Dendritic cell treated with granulocyte-macrophage colony-stimulating factor and Interleukin-4, amounts not matched to agents 40 ng/mL and 50 ng/mL, for 4 days (primary cell): ENCODE measurements around the gene PSMD4.
A peak's percentile ranks its signal among the peaks of the same experiment; 100 is the strongest.

Source experiments
- H3K27ac Mint-ChIP-seq: one replicate; pipeline ENCODE4 v1.8.0; 2022; ENCODE audit warnings: mild to moderate bottlenecking, mixed read lengths
- H3K27me3 Mint-ChIP-seq: one replicate; pipeline ENCODE4 v1.8.0; 2022; ENCODE audit warnings: mild to moderate bottlenecking, mixed read lengths
- H3K36me3 Mint-ChIP-seq: one replicate; pipeline ENCODE4 v1.8.0; 2022; ENCODE audit warnings: low read depth, mixed read lengths
- H3K4me1 Mint-ChIP-seq: one replicate; pipeline ENCODE4 v1.8.0; 2022; ENCODE audit warnings: low read depth, mixed read lengths
- H3K4me3 Mint-ChIP-seq: one replicate; pipeline ENCODE4 v1.8.0; 2022; ENCODE audit warnings: mild to moderate bottlenecking, moderate library complexity, mixed read lengths
- H3K9me3 Mint-ChIP-seq: one replicate; pipeline ENCODE4 v1.8.0; 2022; ENCODE audit warnings: mixed read lengths
- intact Hi-C: fragments of 100-400 bp; cut with micrococcal nuclease; formaldehyde crosslinking; loops from one replicate; pipeline ENCODE4 v1.15.0; 2022

The PSMD4 gene

DNA sequence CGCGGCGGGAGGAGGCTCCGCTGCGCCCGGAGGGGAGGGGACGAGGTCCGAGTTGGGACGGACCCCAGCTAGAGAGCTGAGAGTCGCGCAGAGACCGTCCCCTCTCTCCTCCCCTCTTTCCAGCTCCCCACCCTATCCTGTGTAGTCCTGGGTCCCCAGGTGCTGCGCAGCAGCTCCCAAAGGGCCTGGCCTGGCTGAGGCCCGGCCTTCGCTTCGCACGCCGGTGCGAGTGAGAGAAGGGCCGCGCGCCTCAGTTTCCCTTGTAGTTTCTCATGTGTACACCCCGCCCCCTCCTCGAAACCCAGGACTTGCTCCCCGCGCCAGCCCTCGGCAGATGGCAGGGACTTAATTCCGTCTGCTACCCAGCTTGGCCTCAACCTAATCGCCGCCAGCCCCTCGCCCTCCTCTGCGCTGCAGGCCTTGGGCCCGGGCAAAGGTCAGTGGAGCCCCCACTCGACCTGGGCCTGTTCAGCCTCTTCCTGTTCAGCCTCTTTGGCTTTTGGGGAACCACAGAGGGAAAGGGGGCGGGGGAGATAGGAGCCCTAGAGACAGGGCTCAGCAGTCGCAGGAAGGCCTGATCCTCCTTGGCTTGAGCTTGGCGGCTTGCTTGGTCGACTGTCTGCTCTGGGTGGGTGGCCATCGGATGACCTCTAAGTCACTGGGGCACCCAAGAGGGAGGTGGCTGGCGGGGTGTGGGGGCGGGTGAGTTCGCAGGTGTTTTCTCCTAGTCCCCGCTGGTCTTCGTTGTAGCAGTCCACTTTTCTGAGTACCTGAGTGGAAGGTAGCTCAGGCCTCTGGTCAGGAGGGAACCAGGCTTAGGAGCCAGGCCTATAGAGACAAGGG, 28.6 kb downstream of the PSMD4 start:
- H3K9me3 Mint-ChIP-seq = no peaks in the 10 kb centered on the region
- H3K36me3 Mint-ChIP-seq = peaks cover 62% of the 10 kb centered on the region
- H3K27me3 Mint-ChIP-seq = no peaks in the 10 kb centered on the region
- peak overlapping the region; percentile 96 for H3K27ac Mint-ChIP-seq
- H3K4me3 Mint-ChIP-seq = peak overlapping the region; percentile 97
- intact Hi-C loops = loop anchor here (2.0 kb wide), 1 partner anchor 44 kb away; the partner anchor contains the start of gene PI4KB
- H3K4me1 Mint-ChIP-seq = peaks cover 30% of the 10 kb centered on the region

DNA sequence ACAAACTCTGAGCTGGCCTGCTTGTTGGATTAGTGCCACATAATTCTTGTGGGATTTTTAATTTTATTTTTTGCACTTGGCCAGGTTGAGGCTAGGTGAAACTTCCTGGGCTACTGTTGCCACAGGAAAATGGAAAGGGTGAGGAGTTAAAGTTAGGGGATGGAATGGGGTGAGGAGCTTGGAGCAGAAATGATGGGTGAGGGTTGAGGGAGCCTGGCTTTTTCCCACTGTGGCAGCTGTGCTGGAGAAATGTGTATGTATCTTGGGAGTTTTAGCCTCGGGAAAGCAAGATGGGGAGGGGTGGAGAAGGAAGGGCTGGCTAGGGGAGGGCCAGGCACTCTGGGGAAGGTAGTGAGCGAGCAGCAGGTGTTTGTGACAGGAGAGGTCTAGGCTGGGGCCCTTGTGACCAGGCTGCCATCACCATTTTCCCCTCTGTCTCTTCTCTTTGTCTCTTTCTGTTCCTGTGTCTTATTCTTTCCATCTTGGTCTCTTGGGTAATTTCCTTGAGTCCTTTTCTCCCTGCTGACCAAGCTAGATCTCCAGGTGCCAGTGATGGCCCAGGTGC, 29.6 kb downstream of the PSMD4 start:
- no peaks in the 10 kb centered on the region for H3K9me3 Mint-ChIP-seq
- no peaks in the 10 kb centered on the region for H3K27me3 Mint-ChIP-seq
- intact Hi-C loops = no loop called here
- H3K4me1 Mint-ChIP-seq = peaks cover 35% of the 10 kb centered on the region
- peaks cover 72% of the 10 kb centered on the region for H3K36me3 Mint-ChIP-seq
- H3K27ac Mint-ChIP-seq = peak overlapping the region; percentile 96
- peak overlapping the region; percentile 97 for H3K4me3 Mint-ChIP-seq

DNA sequence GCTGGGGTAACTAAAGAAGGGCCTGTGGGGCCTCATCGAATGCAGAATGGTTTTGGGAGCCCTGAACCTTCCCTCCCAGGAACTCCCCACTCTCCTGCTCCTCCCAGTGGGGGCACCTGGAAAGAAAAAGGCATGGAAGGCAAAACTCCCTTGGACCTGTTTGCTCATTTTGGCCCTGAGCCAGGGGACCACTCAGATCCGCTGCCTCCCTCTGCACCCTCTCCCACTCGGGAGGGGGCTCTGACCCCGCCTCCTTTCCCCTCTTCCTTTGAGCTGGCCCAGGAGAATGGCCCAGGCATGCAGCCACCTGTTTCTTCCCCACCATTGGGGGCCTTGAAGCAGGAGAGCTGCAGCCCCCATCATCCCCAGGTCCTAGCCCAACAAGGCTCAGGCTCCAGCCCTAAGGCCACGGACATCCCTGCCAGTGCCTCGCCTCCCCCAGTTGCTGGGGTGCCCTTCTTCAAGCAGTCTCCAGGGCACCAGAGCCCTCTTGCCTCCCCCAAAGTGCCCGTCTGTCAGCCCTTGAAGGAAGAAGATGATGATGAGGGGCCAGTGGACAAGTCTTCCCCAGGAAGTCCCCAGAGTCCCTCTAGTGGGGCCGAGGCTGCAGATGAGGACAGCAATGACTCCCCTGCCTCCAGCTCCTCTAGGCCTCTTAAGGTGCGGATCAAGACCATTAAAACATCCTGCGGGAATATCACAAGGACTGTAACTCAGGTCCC, 32.2 kb downstream of the PSMD4 start:
- intact Hi-C loops = no loop called here
- Mint-ChIP-seq H3K4me3 (no peak overlapping the region), H3K27ac (no peak overlapping the region), H3K36me3 (peaks cover 91% of the 10 kb centered on the region), H3K4me1 (peaks cover 46% of the 10 kb centered on the region), H3K9me3 (no peaks in the 10 kb centered on the region), H3K27me3 (no peaks in the 10 kb centered on the region)

- intact Hi-C loops = no loop called here
- H3K36me3 Mint-ChIP-seq = peaks cover 91% of the 10 kb centered on the region
- peaks cover 46% of the 10 kb centered on the region for H3K4me1 Mint-ChIP-seq
- no peaks in the 10 kb centered on the region for H3K9me3 Mint-ChIP-seq
- H3K27me3 Mint-ChIP-seq = no peaks in the 10 kb centered on the region
- H3K27ac Mint-ChIP-seq = no peak overlapping the region
- no peak overlapping the region for H3K4me3 Mint-ChIP-seq
These were observed 32.8 kb downstream of the PSMD4 start for GRCh38 chr1:151287341-151287699.

DNA sequence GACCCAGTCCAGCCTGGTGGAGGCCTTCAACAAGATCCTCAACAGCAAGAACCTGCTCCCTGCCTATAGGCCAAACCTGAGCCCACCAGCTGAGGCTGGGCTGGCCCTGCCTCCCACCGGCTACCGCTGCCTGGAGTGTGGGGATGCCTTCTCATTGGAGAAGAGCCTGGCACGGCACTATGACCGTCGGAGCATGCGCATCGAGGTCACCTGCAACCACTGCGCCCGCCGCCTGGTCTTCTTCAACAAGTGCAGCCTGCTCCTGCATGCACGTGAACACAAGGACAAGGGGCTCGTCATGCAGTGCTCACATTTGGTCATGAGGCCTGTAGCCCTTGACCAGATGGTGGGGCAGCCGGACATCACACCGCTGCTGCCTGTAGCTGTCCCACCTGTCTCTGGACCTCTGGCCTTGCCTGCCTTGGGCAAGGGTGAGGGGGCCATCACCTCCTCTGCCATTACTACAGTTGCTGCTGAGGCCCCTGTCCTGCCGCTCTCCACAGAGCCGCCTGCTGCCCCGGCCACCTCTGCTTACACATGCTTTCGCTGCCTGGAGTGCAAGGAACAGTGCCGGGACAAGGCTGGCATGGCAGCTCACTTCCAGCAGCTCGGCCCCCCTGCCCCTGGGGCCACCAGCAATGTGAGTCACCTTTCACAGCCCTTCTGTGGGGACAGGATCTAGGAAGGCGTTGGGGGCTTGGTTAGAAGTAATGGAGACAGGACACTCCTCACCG, 33.4 kb downstream of the PSMD4 start:
- Mint-ChIP-seq H3K4me3 (no peak overlapping the region), H3K36me3 (peaks cover 94% of the 10 kb centered on the region), H3K27me3 (no peaks in the 10 kb centered on the region), H3K4me1 (peaks cover 50% of the 10 kb centered on the region), H3K9me3 (no peaks in the 10 kb centered on the region), H3K27ac (no peak overlapping the region)
- intact Hi-C loops = no loop called here

DNA sequence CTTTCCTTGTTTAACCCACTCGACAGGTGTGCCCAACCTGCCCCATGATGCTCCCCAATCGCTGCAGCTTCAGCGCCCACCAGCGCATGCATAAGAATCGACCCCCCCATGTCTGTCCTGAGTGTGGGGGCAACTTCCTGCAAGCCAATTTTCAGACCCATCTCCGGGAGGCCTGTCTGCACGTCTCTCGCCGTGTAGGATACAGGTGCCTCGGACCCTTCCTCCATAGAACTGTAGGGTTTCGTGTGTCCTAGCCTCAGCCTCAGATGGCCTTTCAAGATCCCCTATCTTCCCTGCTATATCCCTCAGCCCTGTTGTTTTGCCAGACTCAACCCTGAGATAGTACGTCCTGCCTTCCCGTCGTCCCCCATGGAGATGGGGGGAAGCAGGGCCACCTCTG, 34.0 kb downstream of the PSMD4 start:
- peaks cover 95% of the 10 kb centered on the region for H3K36me3 Mint-ChIP-seq
- H3K27me3 Mint-ChIP-seq = no peaks in the 10 kb centered on the region
- no peak overlapping the region for H3K27ac Mint-ChIP-seq
- H3K4me1 Mint-ChIP-seq = peaks cover 44% of the 10 kb centered on the region
- intact Hi-C loops = no loop called here
- H3K4me3 Mint-ChIP-seq = no peak overlapping the region
- H3K9me3 Mint-ChIP-seq = no peaks in the 10 kb centered on the region

- Mint-ChIP-seq H3K9me3 (no peaks in the 10 kb centered on the region), H3K36me3 (peaks cover 97% of the 10 kb centered on the region), H3K4me3 (no peak overlapping the region), H3K4me1 (peaks cover 36% of the 10 kb centered on the region), H3K27me3 (no peaks in the 10 kb centered on the region), H3K27ac (peak overlapping the region; percentile 20)
- intact Hi-C loops = no loop called here
These were observed 34.8 kb downstream of the PSMD4 start for GRCh38 chr1:151289080-151289935.

DNA sequence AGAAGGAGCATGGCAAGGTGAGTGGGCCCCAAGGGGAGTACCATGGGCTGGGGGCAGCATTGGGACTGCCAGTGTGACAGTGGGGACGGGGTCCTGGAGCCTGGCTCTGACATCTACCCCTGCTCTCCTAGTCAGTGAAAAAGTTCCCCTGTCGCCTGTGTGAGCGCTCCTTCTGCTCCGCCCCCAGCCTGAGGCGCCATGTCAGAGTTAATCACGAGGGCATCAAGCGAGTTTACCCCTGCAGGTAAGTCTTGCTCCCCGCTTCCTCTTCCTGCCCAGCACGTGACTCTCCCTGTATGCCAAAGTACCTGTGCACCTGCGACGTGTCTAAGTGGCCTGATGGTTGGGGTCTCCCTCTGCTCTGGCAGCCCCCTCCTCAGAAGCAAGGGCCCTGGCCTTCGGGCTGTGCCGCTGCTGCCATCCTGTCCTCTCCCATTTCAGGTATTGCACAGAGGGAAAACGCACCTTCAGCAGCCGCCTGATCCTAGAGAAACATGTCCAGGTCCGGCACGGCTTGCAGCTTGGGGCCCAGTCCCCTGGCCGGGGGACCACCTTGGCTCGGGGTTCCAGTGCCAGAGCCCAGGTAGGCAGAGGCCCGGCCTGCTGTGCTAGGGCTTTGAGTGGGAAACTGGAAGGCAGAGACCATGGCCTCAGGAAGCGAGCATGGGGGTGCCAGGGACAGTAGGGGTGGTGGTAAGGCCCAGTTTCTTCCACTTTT, 35.6 kb downstream of the PSMD4 start:
- Mint-ChIP-seq H3K27me3 (no peaks in the 10 kb centered on the region), H3K4me3 (no peak overlapping the region), H3K9me3 (no peaks in the 10 kb centered on the region), H3K36me3 (peaks cover 99% of the 10 kb centered on the region), H3K4me1 (peaks cover 29% of the 10 kb centered on the region), H3K27ac (peak overlapping the region; percentile 20)
- intact Hi-C loops = no loop called here

- peaks cover 29% of the 10 kb centered on the region for H3K4me1 Mint-ChIP-seq
- H3K36me3 Mint-ChIP-seq = peaks cover 99% of the 10 kb centered on the region
- H3K27me3 Mint-ChIP-seq = no peaks in the 10 kb centered on the region
- H3K9me3 Mint-ChIP-seq = no peaks in the 10 kb centered on the region
- intact Hi-C loops = no loop called here
- H3K27ac Mint-ChIP-seq = peak overlapping the region; percentile 6
- H3K4me3 Mint-ChIP-seq = no peak overlapping the region
These were observed 36.3 kb downstream of the PSMD4 start for GRCh38 chr1:151290709-151291303.

GRCh38 chr1:151292207-151293030, 37.9 kb downstream of the PSMD4 start:
- H3K4me3 Mint-ChIP-seq = no peak overlapping the region
- H3K27ac Mint-ChIP-seq = no peak overlapping the region
- intact Hi-C loops = no loop called here
- no peaks in the 10 kb centered on the region for H3K9me3 Mint-ChIP-seq
- no peaks in the 10 kb centered on the region for H3K27me3 Mint-ChIP-seq
- H3K36me3 Mint-ChIP-seq = peaks cover 99% of the 10 kb centered on the region
- H3K4me1 Mint-ChIP-seq = peaks cover 29% of the 10 kb centered on the region

GRCh38 chr1:151293093-151293492, 38.6 kb downstream of the PSMD4 start:
- Mint-ChIP-seq H3K4me1 (peaks cover 28% of the 10 kb centered on the region), H3K36me3 (peaks cover 99% of the 10 kb centered on the region), H3K27ac (no peak overlapping the region), H3K27me3 (no peaks in the 10 kb centered on the region), H3K4me3 (no peak overlapping the region), H3K9me3 (no peaks in the 10 kb centered on the region)
- intact Hi-C loops = no loop called here
